Subcutaneous adipose tissue (tissue), 4 donors: Measurements from ENCODE around the gene POMGNT2. TPM values are rescaled to one million over a fixed set of nuclear protein-coding genes. Genes with fewer than 3 reads are reported as not detected.

ENCODE experiments used
- CTCF ChIP-seq: fragments of 450-650 bp; IDR thresholded peaks from one replicate; pipeline ENCODE4 v1.5.1; 2016; ENCODE audit warnings: low read depth, mild to moderate bottlenecking, control low read depth, antibody characterized with exemption, moderate library complexity
- total RNA-seq, 4 donors: library from RNA; depleted of rRNA; stranded (reverse); fragments of >200 nt; gene quantifications; one replicate each; pipeline ENCODE4 v1.1.0, GENCODE V29; 2016

POMGNT2 gene
- total RNA-seq, 4 donors from 2014 or later, result 6.8 to 16.3 (median 11.6) TPM

- TF ChIP-seq CTCF, result no peak
Measured at GRCh38 chr3:43062564-43063040, 43.3 kb downstream of the POMGNT2 start.

GRCh38 chr3:43062040-43062563 is 43.8 kb downstream of the POMGNT2 start:
- TF ChIP-seq CTCF, result no peak

DNA sequence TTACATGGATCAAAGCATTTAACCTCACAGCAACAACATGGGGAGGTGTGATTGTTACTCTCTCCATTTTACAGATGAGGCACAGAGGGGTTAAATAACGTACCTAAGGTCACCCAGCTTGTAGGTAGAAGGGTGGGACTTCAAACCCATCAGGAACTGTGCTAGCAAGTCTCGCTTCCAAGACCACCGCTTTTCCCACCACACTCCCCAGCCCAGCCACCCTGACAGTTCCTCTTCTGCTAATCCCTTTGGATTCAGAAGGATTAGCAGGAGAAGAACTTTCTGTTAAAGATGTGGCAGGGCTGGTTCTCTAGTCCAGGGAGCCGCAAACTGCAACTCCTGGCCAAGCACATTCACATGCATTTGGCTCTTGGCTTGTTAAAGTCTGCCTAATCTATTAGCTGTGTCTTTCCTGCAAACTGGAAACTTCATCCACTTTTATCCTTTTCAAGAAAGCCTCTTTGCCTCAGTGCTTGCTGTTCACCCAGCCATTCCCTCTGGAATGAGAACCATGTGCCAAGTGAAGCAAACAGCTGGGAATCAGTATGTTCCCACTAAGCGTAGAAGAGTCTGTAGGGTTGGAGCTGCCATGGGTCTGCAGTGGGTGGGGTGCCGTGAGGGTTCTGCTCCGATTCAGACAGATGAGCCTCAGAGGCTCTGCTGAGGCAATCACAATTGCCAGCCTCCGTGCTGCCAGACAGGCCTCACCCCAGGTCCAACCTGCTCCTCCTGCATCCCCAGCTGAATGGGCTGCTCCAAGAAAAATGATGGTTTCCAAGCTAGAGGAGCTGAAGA is 44.6 kb downstream of the POMGNT2 start:
- no peak for TF ChIP-seq CTCF

GRCh38 chr3:43059456-43059855 is 46.4 kb downstream of the POMGNT2 start:
- no peak for TF ChIP-seq CTCF

GRCh38 chr3:43055806-43056770 is 49.8 kb downstream of the POMGNT2 start:
- TF ChIP-seq CTCF, result no peak

- TF ChIP-seq CTCF, result no peak
Measured at GRCh38 chr3:43055393-43055792, 50.5 kb downstream of the POMGNT2 start.

GRCh38 chr3:43054754-43055153 is 51.1 kb downstream of the POMGNT2 start:
- no peak for TF ChIP-seq CTCF
